ENCODE measurements around the gene SETD1A.

The SETD1A gene

GRCh38 chr16:30969246-30969842 is 11.8 kb downstream of the SETD1A start:
- no peaks in the 10 kb centered on the region for H3K9me3 ChIP-seq (ENCODE audit: insufficient read depth, low read length)
- no peak for DNase-seq (ENCODE audit: low read depth, low spot score)
- no peak for TF ChIP-seq ZNF274 (IDR thresholded peaks at IDR 0.05; ENCODE audit: low read depth, low read length)
- TF ChIP-seq YY1 (IDR thresholded peaks at IDR 0.05; ENCODE audit: insufficient read depth, insufficient read length), result no peak
- TF ChIP-seq SUZ12 (IDR thresholded peaks at IDR 0.05; ENCODE audit: extremely low read depth, insufficient read depth, insufficient read length), result no peak
- peaks cover 2% of the 10 kb centered on the region for H3K4me1 ChIP-seq (ENCODE audit: insufficient read depth, insufficient read length)
- no peaks in the 10 kb centered on the region for H3K27me3 ChIP-seq (ENCODE audit: insufficient read depth, insufficient read length)
- no peak overlapping the region for H3K9ac ChIP-seq (ENCODE audit: insufficient read length, low read depth)
- H3K36me3 ChIP-seq (ENCODE audit: insufficient read depth, insufficient read length, low read length), result peaks cover 92% of the 10 kb centered on the region
- no peak overlapping the region for H3K4me3 ChIP-seq (ENCODE audit: insufficient read length, low read depth)

GRCh38 chr16:30971298-30971697 is 13.7 kb downstream of the SETD1A start:
- no peak overlapping the region for H3K9ac ChIP-seq (ENCODE audit: insufficient read length, low read depth)
- no peak for DNase-seq (ENCODE audit: low read depth, low spot score)
- H3K27me3 ChIP-seq (ENCODE audit: insufficient read depth, insufficient read length), result no peaks in the 10 kb centered on the region
- H3K9me3 ChIP-seq (ENCODE audit: insufficient read depth, low read length), result no peaks in the 10 kb centered on the region
- TF ChIP-seq YY1 (IDR thresholded peaks at IDR 0.05; ENCODE audit: insufficient read depth, insufficient read length) (no peak), SUZ12 (IDR thresholded peaks at IDR 0.05; ENCODE audit: extremely low read depth, insufficient read depth, insufficient read length) (no peak), ZNF274 (IDR thresholded peaks at IDR 0.05; ENCODE audit: low read depth, low read length) (no peak)
- peaks cover 93% of the 10 kb centered on the region for H3K36me3 ChIP-seq (ENCODE audit: insufficient read depth, insufficient read length, low read length)
- H3K4me3 ChIP-seq (ENCODE audit: insufficient read length, low read depth), result no peak overlapping the region
- H3K4me1 ChIP-seq (ENCODE audit: insufficient read depth, insufficient read length), result peaks cover 3% of the 10 kb centered on the region

- no peaks in the 10 kb centered on the region for H3K9me3 ChIP-seq (ENCODE audit: insufficient read depth, low read length)
- DNase-seq (ENCODE audit: low read depth, low spot score), result no peak
- no peak overlapping the region for H3K4me3 ChIP-seq (ENCODE audit: insufficient read length, low read depth)
- H3K27me3 ChIP-seq (ENCODE audit: insufficient read depth, insufficient read length), result no peaks in the 10 kb centered on the region
- TF ChIP-seq YY1 (IDR thresholded peaks at IDR 0.05; ENCODE audit: insufficient read depth, insufficient read length) (no peak), ZNF274 (IDR thresholded peaks at IDR 0.05; ENCODE audit: low read depth, low read length) (no peak), SUZ12 (IDR thresholded peaks at IDR 0.05; ENCODE audit: extremely low read depth, insufficient read depth, insufficient read length) (no peak)
- peaks cover 95% of the 10 kb centered on the region for H3K36me3 ChIP-seq (ENCODE audit: insufficient read depth, insufficient read length, low read length)
- H3K4me1 ChIP-seq (ENCODE audit: insufficient read depth, insufficient read length), result peaks cover 6% of the 10 kb centered on the region
- H3K9ac ChIP-seq (ENCODE audit: insufficient read length, low read depth), result no peak overlapping the region
These were observed 15.3 kb downstream of the SETD1A start for GRCh38 chr16:30972872-30973271.

GRCh38 chr16:30974348-30974747 is 16.8 kb downstream of the SETD1A start:
- no peak for DNase-seq (ENCODE audit: low read depth, low spot score)
- no peak for TF ChIP-seq YY1 (IDR thresholded peaks at IDR 0.05; ENCODE audit: insufficient read depth, insufficient read length)
- no peak for TF ChIP-seq SUZ12 (IDR thresholded peaks at IDR 0.05; ENCODE audit: extremely low read depth, insufficient read depth, insufficient read length)
- no peak for TF ChIP-seq ZNF274 (IDR thresholded peaks at IDR 0.05; ENCODE audit: low read depth, low read length)
- H3K36me3 ChIP-seq (ENCODE audit: insufficient read depth, insufficient read length, low read length), result peaks cover 96% of the 10 kb centered on the region
- H3K9me3 ChIP-seq (ENCODE audit: insufficient read depth, low read length), result no peaks in the 10 kb centered on the region
- H3K4me3 ChIP-seq (ENCODE audit: insufficient read length, low read depth), result no peak overlapping the region
- H3K27me3 ChIP-seq (ENCODE audit: insufficient read depth, insufficient read length), result no peaks in the 10 kb centered on the region
- H3K4me1 ChIP-seq (ENCODE audit: insufficient read depth, insufficient read length), result peaks cover 8% of the 10 kb centered on the region
- H3K9ac ChIP-seq (ENCODE audit: insufficient read length, low read depth), result no peak overlapping the region

- Histone ChIP-seq H3K9me3 (ENCODE audit: insufficient read depth, low read length) (no peaks in the 10 kb centered on the region), H3K9ac (ENCODE audit: insufficient read length, low read depth) (peak overlapping the region; percentile 1), H3K4me1 (ENCODE audit: insufficient read depth, insufficient read length) (peaks cover 8% of the 10 kb centered on the region), H3K36me3 (ENCODE audit: insufficient read depth, insufficient read length, low read length) (peaks cover 98% of the 10 kb centered on the region), H3K4me3 (ENCODE audit: insufficient read length, low read depth) (no peak overlapping the region), H3K27me3 (ENCODE audit: insufficient read depth, insufficient read length) (no peaks in the 10 kb centered on the region)
- no peak for TF ChIP-seq SUZ12 (IDR thresholded peaks at IDR 0.05; ENCODE audit: extremely low read depth, insufficient read depth, insufficient read length)
- no peak for TF ChIP-seq YY1 (IDR thresholded peaks at IDR 0.05; ENCODE audit: insufficient read depth, insufficient read length)
- no peak for TF ChIP-seq ZNF274 (IDR thresholded peaks at IDR 0.05; ENCODE audit: low read depth, low read length)
- no peak for DNase-seq (ENCODE audit: low read depth, low spot score)
These were observed 18.9 kb downstream of the SETD1A start for GRCh38 chr16:30976486-30976885.

- Histone ChIP-seq H3K9me3 (ENCODE audit: insufficient read depth, low read length) (no peaks in the 10 kb centered on the region), H3K4me3 (ENCODE audit: insufficient read length, low read depth) (no peak overlapping the region), H3K9ac (ENCODE audit: insufficient read length, low read depth) (no peak overlapping the region), H3K4me1 (ENCODE audit: insufficient read depth, insufficient read length) (peaks cover 8% of the 10 kb centered on the region), H3K36me3 (ENCODE audit: insufficient read depth, insufficient read length, low read length) (peaks cover 96% of the 10 kb centered on the region), H3K27me3 (ENCODE audit: insufficient read depth, insufficient read length) (no peaks in the 10 kb centered on the region)
- TF ChIP-seq YY1 (IDR thresholded peaks at IDR 0.05; ENCODE audit: insufficient read depth, insufficient read length), result no peak
- no peak for TF ChIP-seq SUZ12 (IDR thresholded peaks at IDR 0.05; ENCODE audit: extremely low read depth, insufficient read depth, insufficient read length)
- TF ChIP-seq ZNF274 (IDR thresholded peaks at IDR 0.05; ENCODE audit: low read depth, low read length), result no peak
- no peak for DNase-seq (ENCODE audit: low read depth, low spot score)
These were observed 19.9 kb downstream of the SETD1A start for GRCh38 chr16:30977502-30977901.

GRCh38 chr16:30979170-30980022 is 21.8 kb downstream of the SETD1A start:
- peaks cover 96% of the 10 kb centered on the region for H3K36me3 ChIP-seq (ENCODE audit: insufficient read depth, insufficient read length, low read length)
- no peak overlapping the region for H3K4me3 ChIP-seq (ENCODE audit: insufficient read length, low read depth)
- H3K4me1 ChIP-seq (ENCODE audit: insufficient read depth, insufficient read length), result peaks cover 8% of the 10 kb centered on the region
- TF ChIP-seq YY1 (IDR thresholded peaks at IDR 0.05; ENCODE audit: insufficient read depth, insufficient read length) (no peak), ZNF274 (IDR thresholded peaks at IDR 0.05; ENCODE audit: low read depth, low read length) (no peak), SUZ12 (IDR thresholded peaks at IDR 0.05; ENCODE audit: extremely low read depth, insufficient read depth, insufficient read length) (no peak)
- peak overlapping the region; percentile 21 for H3K9ac ChIP-seq (ENCODE audit: insufficient read length, low read depth)
- H3K27me3 ChIP-seq (ENCODE audit: insufficient read depth, insufficient read length), result no peaks in the 10 kb centered on the region
- H3K9me3 ChIP-seq (ENCODE audit: insufficient read depth, low read length), result no peaks in the 10 kb centered on the region
- no peak for DNase-seq (ENCODE audit: low read depth, low spot score)
